SU-DHL-6 (cell line): ENCODE results near the gene GEMIN2.
"Not testable (repeated sequence)": the region's sequence is repeated elsewhere in the genome, so short reads cannot be mapped to it uniquely, and the experiment has no call there.

Experiments used
- EZH2phosphoT487 ChIP-seq: fragments of 200-600 bp; sonication (generic), shearing (Covaris generic); conservative IDR thresholded peaks from 2 replicates; pipeline ENCODE4 v1.6.1; 2018; ENCODE audit warnings: mild to moderate bottlenecking, antibody characterized with exemption, low read length, moderate library complexity, mixed read lengths
- TF ChIP-seq, protein P1 (sequence below): fragments of 200-600 bp; sonication (generic); IDR thresholded peaks from one replicate; pipeline ENCODE4 v1.5.1; 2017; ENCODE audit warnings: antibody characterized with exemption, mild to moderate bottlenecking, low read length, moderate library complexity; ENCODE audit not compliant: insufficient read depth, poor library complexity, severe bottlenecking

- TF ChIP-seq, protein P1, sequence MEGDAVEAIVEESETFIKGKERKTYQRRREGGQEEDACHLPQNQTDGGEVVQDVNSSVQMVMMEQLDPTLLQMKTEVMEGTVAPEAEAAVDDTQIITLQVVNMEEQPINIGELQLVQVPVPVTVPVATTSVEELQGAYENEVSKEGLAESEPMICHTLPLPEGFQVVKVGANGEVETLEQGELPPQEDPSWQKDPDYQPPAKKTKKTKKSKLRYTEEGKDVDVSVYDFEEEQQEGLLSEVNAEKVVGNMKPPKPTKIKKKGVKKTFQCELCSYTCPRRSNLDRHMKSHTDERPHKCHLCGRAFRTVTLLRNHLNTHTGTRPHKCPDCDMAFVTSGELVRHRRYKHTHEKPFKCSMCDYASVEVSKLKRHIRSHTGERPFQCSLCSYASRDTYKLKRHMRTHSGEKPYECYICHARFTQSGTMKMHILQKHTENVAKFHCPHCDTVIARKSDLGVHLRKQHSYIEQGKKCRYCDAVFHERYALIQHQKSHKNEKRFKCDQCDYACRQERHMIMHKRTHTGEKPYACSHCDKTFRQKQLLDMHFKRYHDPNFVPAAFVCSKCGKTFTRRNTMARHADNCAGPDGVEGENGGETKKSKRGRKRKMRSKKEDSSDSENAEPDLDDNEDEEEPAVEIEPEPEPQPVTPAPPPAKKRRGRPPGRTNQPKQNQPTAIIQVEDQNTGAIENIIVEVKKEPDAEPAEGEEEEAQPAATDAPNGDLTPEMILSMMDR = not testable (repeated sequence)
- TF ChIP-seq EZH2phosphoT487 = not testable (repeated sequence)
Observed at GRCh38 chr14:39069169-39069805, 44.8 kb upstream of the GEMIN2 start.
